Thoracic aorta (tissue), 2 donors: ENCODE data around the gene RAPGEF3. TPM values are rescaled to one million over a fixed set of nuclear protein-coding genes. Genes with fewer than 3 reads are reported as not detected.

Experiments
- ATAC-seq: fragments of 150-250 bp; one replicate; pipeline ENCODE4 v1.8.0; 2017; ENCODE audit warnings: low read depth; ENCODE audit not compliant: insufficient number of reproducible peaks, low FRiP score
- DNase-seq: peaks from one replicate; pipeline ENCODE4 v3.0.0-alpha.2; 2020; ENCODE audit warnings: low spot score
- H3K27ac ChIP-seq, 2 donors: fragments of 200-600 bp; sonication (generic); 1 replicate in 1 of 2; 2 replicates in 1 of 2; pipeline ENCODE4 v1.5.1; 2016; ENCODE audit warnings: mild to moderate bottlenecking in 2 of 2, moderate library complexity in 2 of 2
- H3K27me3 ChIP-seq: fragments of 200-600 bp; sonication (generic); replicated peaks from 2 replicates; pipeline ENCODE4 v1.6.0; 2016; ENCODE audit warnings: mild to moderate bottlenecking; ENCODE audit not compliant: insufficient read depth
- H3K36me3 ChIP-seq: fragments of 200-600 bp; sonication (generic); one replicate; pipeline ENCODE4 v1.5.1; 2016
- H3K4me1 ChIP-seq, 2 donors: fragments of 200-600 bp; sonication (generic); 1 replicate in 1 of 2; 2 replicates in 1 of 2; pipeline versions ENCODE4 v1.5.1 to v1.6.0; 2016; ENCODE audit warnings: low read depth in 2 of 2, mild to moderate bottlenecking in 1 of 2; ENCODE audit not compliant: control insufficient read depth in 1 of 2
- H3K4me3 ChIP-seq: fragments of 200-600 bp; sonication (generic); 2 replicates; pipeline ENCODE4 v1.5.1; 2016; ENCODE audit warnings: mild to moderate bottlenecking
- H3K9me3 ChIP-seq: fragments of 200-600 bp; sonication (generic); 2 replicates; pipeline ENCODE4 v1.5.1; 2016
- total RNA-seq, 2 donors: library from RNA; depleted of rRNA; stranded (reverse); fragments of >200 nt; gene quantifications; one replicate each; pipeline versions ENCODE4 v1.1.0 to v1.2.3, GENCODE V29; 2016
- TF ChIP-seq, protein P1 (sequence below): fragments of 200-600 bp; sonication (generic); IDR thresholded peaks from one replicate; pipeline ENCODE4 v1.5.1; 2019; ENCODE audit warnings: antibody characterized with exemption

RAPGEF3 gene
- total RNA-seq, 2 donors from 2014 or later = 40.9 to 77.4 TPM

DNA sequence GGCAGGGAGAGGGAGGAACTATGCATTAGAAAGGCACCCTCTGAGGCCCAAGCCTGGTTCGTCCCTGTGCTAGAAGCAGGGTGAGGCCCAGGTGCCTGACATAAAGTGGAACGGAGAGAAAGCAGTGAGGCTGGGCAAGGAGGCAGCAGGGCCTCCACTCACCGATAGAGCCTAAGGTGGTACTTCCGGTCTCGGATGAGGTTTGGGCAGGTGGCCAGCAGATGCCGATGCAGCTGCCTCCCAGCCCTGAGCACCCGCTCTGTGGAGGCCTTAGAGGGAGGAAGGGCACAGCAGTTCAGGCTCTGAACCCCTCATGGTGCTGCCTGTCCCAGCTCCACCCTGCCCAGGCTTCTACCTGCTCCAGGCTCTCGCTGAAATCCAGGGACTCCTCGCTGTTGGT lies 7.1 kb downstream of the RAPGEF3 start:
- peaks cover 27% of the 10 kb centered on the region for H3K36me3 ChIP-seq
- H3K27me3 ChIP-seq = no peaks in the 10 kb centered on the region
- H3K27ac ChIP-seq = no peak overlapping the region
- H3K9me3 ChIP-seq = no peaks in the 10 kb centered on the region
- TF ChIP-seq, protein P1, sequence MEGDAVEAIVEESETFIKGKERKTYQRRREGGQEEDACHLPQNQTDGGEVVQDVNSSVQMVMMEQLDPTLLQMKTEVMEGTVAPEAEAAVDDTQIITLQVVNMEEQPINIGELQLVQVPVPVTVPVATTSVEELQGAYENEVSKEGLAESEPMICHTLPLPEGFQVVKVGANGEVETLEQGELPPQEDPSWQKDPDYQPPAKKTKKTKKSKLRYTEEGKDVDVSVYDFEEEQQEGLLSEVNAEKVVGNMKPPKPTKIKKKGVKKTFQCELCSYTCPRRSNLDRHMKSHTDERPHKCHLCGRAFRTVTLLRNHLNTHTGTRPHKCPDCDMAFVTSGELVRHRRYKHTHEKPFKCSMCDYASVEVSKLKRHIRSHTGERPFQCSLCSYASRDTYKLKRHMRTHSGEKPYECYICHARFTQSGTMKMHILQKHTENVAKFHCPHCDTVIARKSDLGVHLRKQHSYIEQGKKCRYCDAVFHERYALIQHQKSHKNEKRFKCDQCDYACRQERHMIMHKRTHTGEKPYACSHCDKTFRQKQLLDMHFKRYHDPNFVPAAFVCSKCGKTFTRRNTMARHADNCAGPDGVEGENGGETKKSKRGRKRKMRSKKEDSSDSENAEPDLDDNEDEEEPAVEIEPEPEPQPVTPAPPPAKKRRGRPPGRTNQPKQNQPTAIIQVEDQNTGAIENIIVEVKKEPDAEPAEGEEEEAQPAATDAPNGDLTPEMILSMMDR = no peak
- ATAC-seq (no peak), DNase-seq (no peak)
- H3K4me1 ChIP-seq = peaks cover 34 to 56% of the 10 kb centered on the region in 2 donors
- H3K4me3 ChIP-seq = no peak overlapping the region

DNA sequence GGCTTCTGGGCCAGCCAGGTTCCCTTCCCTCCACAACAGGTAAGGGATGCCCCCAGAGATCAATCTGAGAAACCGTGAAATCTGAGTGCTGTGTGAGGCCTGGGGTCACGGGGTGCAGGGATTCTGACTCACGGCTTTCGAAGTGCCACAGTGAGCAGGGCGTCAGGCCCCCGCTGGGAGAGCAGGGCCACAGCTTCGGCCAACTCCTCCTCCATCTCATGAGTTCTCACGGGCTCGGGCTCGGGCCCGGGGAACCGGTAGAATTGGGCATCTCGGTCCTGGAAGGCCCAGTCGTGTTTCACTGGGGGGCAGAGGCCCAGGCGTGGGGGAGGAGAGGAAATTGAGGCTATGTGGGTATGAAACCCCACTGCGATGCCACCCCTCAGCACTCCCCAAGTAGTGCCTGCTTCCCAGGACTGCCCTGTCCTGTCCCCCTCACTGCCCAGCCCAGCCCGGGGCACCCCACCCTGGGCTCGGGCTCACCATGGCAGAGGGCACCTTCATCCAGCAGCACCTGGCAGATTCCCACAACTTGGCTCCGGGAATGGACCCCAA lies 7.7 kb downstream of the RAPGEF3 start:
- Histone ChIP-seq H3K27me3 (no peaks in the 10 kb centered on the region), H3K4me3 (no peak overlapping the region), H3K9me3 (no peaks in the 10 kb centered on the region), H3K36me3 (peaks cover 30% of the 10 kb centered on the region), H3K4me1 (peaks cover 34 to 50% of the 10 kb centered on the region in 2 donors), H3K27ac (no peak overlapping the region)
- ATAC-seq (no peak), DNase-seq (no peak)
- TF ChIP-seq, protein P1 = no peak

DNA sequence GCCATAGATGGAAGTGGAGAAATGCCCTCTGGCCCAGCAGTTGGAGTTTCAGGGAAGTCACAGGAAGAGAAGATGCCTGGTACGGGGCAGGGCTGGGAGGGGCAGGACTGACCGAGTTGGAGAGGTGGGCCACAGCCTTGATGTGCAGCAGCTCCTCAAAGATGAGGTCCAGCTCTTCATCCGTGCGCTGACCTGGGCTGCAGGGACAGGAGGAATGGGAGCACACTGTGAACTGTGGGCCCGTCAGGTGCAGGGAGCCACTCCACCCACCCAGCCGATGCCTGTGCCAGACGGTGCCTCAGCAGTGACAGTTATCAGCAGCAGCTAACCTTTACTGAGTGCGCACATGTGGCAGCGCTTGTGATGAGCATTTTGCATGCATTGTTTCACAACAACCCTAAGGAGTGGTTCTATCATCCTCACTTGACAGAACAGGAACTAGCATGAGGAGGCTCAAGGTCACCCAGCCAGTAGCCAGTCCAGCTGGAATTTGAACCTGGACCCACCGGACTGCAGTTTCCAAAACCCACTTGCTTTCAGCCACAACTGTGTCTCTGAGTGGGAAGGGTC lies 8.4 kb downstream of the RAPGEF3 start:
- ATAC-seq (no peak), DNase-seq (no peak)
- no peak overlapping the region for H3K27ac ChIP-seq
- H3K4me1 ChIP-seq = peaks cover 30 to 43% of the 10 kb centered on the region in 2 donors
- no peak overlapping the region for H3K4me3 ChIP-seq
- H3K9me3 ChIP-seq = no peaks in the 10 kb centered on the region
- no peaks in the 10 kb centered on the region for H3K27me3 ChIP-seq
- peaks cover 30% of the 10 kb centered on the region for H3K36me3 ChIP-seq
- TF ChIP-seq, protein P1 = no peak

DNA sequence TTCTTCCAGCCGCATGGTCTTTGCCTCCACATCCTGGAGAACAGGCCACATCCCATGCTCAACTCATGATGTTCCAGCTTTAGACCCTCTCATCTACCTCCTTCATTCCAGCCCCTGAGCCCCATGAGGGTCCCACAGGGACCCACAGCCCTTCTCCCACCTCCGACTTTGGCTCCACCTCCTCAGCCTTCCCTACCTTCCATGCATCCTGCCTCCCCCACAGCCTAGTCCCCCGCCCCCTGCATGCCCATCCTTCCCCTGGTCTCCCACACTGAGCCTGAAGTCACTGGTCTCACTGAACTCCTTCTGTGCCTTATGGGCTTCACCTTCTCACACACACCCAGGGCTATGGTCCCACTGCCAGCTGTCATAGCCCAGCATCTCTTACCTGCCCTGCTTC lies 9.8 kb downstream of the RAPGEF3 start:
- Histone ChIP-seq H3K27ac (no peak overlapping the region), H3K36me3 (peaks cover 30% of the 10 kb centered on the region), H3K9me3 (no peaks in the 10 kb centered on the region), H3K27me3 (no peaks in the 10 kb centered on the region), H3K4me1 (peaks cover 16 to 29% of the 10 kb centered on the region in 2 donors), H3K4me3 (no peak overlapping the region)
- DNase-seq = no peak
- TF ChIP-seq, protein P1 = no peak
- no peak for ATAC-seq

DNA sequence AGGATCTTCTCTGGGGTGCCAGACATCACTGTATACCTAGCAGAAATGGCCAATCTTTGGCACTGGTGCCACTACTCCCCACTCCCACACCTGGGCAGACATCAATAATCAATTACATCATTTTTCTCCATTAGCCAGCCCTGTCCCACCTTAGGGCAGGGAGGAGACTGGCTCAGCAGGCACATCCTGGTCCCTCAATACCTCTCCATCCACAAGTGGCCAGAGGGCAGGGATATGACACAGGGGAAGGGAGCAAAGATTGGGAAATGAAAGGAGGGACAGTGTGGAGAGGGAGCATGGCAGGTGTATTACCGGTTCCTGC lies 10.2 kb downstream of the RAPGEF3 start:
- DNase-seq = no peak
- Histone ChIP-seq H3K27ac (no peak overlapping the region), H3K9me3 (no peaks in the 10 kb centered on the region), H3K4me1 (peaks cover 12 to 25% of the 10 kb centered on the region in 2 donors), H3K4me3 (no peak overlapping the region), H3K27me3 (no peaks in the 10 kb centered on the region), H3K36me3 (peaks cover 30% of the 10 kb centered on the region)
- no peak for ATAC-seq
- TF ChIP-seq, protein P1 = no peak
